ENCODE measurements around the gene PHF12.
A peak's percentile ranks its signal among the peaks of the same experiment; 100 is the strongest.
"Not testable (repeated sequence)": the region's sequence is repeated elsewhere in the genome, so short reads cannot be mapped to it uniquely, and the experiment has no call there.

Gene PHF12

DNA sequence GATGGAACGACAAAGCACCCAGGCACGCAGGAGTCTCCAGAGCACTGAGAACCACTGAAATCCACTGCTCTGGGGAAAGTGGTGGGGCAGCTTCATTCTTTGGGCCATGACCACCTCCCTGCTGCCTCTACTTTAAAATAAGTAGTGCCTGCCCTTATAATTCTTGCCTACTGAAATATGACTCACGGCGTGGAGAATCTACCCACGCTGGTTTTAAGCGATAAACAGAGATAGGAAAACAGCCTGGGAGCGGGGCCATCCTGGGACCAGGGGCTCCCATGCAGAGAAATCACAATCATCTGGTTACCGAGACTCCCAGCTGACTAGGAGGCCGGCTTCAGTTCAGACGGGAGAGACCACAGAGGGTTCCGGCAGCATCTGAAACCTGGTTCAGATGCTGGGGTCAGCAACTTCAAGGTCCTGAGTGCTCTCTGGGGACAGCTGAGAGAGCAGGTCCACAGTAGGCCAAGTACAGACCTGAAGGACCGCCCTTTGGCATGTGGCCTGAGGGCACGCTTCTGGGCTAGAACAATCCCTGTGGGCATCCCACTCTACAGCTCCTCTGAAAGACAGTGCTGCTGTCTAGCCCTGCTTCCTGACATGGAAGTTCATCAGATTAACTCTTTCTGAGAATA lies 39.8 kb downstream of the PHF12 start:
- H3K4me3 ChIP-seq (ENCODE audit: low read length) = no peak overlapping the region
- DNase-seq (ENCODE audit: low read depth, low spot score) = no peak

DNA sequence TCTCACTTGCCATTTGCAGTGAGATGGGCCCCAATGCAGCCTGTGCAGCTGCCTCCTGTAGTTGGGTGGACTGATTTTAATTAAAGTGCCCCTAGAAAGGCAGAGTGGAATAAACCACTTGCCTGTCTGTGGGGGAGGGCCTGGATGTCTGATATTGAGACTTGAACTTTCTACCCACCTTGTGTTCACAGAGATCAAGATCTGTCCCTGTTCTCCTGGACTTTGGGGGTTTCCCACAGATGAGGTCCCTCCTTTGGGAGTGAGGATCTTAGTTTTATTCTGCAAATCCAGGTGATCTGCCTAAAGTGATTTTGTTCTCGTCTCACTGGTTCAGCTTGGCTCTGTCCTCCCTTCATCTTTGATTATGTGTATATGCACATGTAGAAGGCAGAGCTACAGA lies 40.8 kb downstream of the PHF12 start:
- H3K4me3 ChIP-seq (ENCODE audit: low read length) = no peak overlapping the region
- no peak for DNase-seq (ENCODE audit: low read depth, low spot score)

DNA sequence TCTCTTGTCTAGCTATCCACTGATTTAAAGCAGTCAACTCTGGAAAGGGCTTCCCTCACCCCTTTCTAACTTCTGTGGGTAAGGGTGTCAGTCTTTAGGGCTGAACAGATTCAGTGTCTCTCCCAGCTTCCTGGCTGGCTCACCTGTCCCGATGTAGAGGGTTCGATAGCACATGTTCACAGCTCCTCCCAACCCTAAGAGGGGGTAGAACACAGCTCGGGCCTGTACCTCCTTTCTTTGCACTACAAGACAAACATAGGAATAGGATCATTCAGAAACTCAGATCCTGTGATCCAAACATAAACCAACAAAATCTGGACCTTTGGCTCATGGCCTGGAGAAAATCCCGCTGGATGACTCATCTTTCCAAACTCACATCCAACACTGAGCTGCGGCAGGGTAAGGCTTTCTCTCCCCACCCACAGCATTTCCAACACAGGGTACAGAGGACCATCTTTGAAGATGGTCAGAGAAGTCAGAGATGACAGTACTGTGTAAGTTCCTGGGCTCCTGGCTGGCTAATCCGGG lies 42.6 kb downstream of the PHF12 start:
- DNase-seq (ENCODE audit: low read depth, low spot score) = no peak
- H3K4me3 ChIP-seq (ENCODE audit: low read length) = no peak overlapping the region

DNA sequence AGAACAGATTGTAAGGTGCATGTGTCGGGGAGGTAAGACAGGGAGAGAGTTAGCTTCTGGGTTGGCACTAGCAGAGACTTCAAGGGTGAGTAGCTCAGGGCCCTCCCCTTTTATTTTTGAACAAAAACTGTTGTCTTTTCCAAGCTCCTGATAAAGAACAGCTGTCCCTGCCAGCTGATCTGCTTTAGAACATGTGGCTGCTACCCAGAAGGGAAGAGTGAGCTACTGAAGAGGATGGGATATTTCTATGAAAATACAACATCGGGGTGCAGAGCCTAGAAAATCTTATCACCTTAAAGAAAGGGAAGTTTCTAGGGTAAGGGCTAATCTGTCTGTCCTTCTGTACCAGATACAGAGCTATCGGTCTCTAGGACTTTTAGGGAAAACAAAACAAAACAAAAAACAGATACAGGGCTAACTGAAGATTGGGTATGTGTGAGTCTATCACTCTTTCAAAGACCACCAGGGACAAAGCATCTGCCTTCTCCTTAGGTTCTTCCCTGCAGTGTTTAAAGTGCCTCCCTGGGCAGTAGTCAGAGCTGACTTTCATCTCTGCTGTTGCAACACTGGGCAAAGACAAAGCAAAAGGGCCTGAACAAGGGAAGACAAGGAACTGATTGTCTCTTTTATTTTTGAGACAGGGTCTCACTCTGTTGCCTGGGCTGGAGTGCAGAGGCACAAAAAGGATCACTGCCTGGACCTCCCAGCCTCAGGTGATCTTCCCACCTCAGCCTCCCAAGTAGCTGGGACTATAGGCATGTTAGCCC lies 43.4 kb downstream of the PHF12 start:
- no peak for DNase-seq (ENCODE audit: low read depth, low spot score)
- no peak overlapping the region for H3K4me3 ChIP-seq (ENCODE audit: low read length)

DNA sequence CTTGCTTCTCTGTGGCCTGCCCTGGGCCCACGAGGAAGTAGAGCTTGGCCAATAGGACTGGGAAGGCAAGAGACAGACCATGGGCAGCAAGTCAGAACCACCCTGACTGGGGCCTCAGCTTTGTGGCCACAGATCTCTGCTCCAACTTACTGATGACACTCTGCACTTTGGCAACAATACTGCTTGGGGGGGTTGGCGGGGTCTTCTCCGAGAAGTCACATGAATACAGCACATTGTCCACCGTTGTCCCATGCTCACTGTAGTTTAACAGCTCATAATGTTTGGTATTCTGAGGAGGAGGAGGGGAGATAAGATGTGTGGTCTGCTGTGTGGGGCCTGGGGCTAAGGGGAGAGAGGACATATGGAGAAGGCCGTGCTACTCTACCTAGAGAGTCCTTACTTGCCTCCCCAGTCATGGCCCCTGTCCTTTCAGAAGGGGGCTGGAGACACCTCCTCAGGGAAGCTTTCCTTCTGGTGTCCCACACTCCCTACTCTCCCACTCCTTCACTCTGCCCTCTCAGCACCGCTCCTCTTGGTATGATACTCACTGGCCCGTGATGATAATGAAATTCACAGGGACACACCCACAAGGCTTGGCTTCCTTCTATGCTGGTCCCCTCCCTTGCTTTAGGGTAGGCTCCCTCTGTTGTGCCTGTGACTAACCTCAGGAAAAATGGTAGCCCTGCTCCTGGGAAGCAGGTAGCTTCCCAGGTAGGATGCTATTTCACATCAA lies 44.4 kb downstream of the PHF12 start:
- no peak for DNase-seq (ENCODE audit: low read depth, low spot score)
- H3K4me3 ChIP-seq (ENCODE audit: low read length) = no peak overlapping the region

DNA sequence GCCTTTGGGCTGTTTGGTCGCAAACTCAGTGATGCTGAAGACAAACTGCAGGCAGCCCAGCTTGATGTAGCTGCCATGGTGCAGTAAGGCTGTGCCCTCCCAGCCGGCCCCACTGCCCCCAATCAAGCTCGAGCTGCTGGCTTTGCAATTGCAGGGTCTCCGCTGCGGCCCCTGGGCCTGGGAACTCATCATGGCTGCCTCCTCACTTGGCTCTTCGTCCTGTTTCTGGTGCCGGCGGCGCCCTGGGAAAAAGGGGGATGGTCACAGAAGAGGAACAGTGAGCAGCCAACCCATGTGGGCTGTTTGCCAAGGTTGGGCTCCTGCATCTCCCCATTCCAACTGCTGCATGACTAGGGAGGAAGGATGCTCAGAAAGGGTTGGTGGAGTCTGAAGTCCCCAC lies 45.0 kb downstream of the PHF12 start:
- H3K4me3 ChIP-seq (ENCODE audit: low read length) = no peak overlapping the region
- no peak for DNase-seq (ENCODE audit: low read depth, low spot score)

DNA sequence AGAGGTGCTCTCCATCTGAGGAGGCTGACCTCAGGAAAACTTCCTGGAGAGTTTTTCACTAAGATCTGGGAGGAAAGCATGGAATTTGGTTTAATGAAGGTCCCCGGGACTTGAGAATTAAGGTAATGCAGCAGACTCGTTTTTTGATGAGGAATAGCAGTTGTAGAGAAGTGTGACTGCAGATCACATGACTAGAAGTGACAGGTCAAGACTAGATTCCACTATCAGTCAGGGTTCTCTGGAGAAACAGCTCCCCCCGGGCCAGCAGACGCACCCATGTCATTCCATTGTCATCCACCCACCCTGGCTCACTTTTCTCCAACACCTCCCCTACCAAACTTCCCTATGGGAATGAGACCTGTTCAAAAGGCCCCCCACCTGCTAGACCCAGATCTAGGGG lies 46.5 kb downstream of the PHF12 start:
- no peak for DNase-seq (ENCODE audit: low read depth, low spot score)
- no peak overlapping the region for H3K4me3 ChIP-seq (ENCODE audit: low read length)

DNA sequence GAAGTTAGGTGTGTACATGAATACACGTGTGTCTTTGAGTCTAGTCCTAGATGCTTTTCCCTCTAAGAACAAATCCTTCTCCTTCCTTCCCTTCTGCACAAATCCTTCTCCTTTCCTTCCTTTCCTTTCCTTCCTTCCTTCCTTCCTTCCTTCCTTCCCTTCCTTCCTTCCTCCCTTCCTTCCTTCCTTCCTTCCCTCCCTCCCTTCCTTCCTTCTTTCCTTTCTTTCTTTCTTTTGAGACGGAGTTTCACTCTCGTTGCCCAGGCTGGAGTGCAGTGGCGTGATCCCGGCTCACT lies 47.8 kb downstream of the PHF12 start:
- H3K4me3 ChIP-seq (ENCODE audit: low read length); DNase-seq (ENCODE audit: low read depth, low spot score): not testable (repeated sequence)

DNA sequence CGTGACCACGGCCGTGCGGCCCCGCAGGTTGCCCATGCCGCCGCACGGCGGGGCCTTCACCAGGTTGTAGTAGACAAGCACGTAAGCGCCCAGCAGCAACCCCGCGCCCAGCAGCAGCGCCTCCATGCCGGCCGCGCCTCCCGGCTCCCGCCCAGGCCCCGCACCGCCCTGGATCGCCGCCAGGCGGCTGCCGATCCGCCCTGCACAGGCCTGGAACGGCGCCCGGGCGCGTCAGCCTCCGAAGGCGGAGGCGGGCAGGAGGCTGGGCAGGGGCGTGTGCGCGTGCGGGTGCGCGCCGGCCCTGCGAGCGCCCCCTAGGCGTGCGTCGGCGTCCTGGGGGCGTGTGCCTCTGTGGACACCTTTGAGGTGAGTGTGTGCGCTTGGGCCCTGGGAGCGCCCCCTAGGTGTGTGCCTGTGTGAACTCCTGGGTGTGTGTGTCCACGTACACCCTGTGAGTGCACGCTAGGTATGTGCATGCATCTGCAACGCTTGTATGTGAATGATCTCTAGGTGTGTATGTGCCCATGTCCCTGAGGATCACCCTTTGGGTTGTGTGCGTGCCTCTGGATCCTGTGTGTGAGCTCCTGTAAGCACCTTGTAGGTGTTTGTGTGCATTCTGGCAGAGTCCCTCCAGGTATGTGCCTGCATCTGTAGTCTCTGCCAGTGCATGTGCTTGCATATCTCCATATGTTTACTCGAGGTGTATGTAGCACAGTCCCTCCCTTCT lies 48.3 kb downstream of the PHF12 start, which contains the start of gene DHRS13:
Gene DHRS13 (minus strand): TSS at position 261 of the 727 bp plus-strand sequence. CDS start 135 bp downstream, at position 126.
- DNase-seq (ENCODE audit: low read depth, low spot score) = peak; percentile 90
- H3K4me3 ChIP-seq (ENCODE audit: low read length) = peak within 1 kb of the TSS; percentile 79

DNA sequence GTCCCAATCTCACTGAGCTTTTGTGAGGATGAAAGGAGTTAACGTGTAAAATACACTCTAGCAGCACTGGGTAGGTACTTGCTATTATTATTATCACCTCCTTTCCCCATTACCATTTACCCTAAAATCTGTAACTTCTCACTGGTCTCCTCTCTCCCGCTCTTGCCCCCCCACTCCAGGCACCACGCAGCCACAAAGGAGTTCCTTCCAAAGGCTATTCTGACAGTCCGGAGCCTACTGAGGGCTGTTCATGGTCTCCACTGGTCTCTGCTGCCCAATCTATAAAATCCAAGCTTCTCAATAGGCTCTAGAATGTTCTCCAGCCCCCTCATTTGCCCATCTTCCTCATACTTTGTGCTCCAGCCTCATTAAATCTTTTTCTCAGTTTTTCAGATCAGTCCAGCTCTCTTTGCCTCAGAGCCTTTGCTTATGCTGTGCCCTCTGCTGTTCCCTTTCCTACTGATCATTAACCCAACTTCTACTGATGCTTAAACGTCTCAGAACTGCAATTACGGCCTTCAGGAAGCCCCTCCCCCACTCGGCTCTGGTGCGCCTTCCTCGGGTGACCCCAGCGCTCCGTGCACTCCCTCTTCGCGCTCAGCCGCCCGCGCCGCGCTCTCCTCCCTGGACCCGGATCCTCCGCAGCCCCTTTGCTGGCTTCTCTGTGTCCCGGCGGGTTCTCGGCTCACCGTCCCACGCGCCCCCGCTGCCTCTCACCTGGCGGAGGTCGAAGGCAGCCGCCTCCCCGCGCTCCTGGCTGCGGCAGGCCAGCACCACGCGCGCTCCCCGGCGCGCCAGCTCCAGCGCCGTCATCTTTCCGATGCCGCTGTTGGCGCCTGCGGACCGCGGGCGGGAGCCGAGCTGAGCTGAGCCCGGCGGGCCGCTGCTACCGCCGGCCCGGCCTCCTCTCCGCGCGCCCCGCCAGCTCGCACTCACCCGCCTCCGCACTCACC lies 49.2 kb downstream of the PHF12 start:
- DNase-seq (ENCODE audit: low read depth, low spot score) = peak; percentile 41
- peak overlapping the region; percentile 79 for H3K4me3 ChIP-seq (ENCODE audit: low read length)

DNA sequence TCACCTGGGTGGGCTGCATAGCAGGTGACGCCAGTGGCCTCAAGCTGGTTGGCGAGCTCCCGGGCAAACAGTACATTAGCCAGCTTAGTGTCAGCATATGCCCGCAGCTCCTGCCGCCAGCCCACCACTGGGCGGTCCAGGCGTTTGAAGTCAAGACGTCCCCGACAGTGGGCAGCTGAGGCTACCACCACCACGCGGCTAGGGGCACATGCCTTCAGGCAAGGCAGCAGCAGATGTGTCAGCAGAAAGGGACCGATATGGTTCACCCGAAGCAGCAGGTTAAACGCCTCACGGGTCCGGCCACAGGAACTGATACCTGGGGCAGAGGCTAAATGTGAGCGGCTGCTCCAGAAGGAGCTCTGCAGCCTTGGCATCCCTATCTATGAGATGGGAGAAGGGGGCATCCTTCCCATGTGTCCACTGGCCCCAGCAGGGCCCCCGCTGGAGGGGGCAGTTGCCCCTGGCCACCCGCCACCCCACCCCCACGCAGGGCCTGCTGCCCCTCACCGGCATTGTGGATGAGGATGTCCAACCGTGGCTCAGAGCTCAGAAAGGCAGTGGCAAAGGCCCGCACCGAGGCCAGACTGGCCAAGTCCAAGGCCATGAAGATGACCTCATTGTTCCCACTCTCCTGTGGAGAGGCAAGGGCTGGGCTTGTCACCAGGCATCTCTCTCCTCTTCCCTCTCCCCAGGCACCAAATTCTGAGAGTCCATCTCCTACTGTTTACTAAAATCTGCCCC lies 50.2 kb downstream of the PHF12 start:
- peak overlapping the region; percentile 79 for H3K4me3 ChIP-seq (ENCODE audit: low read length)
- DNase-seq (ENCODE audit: low read depth, low spot score) = no peak

DNA sequence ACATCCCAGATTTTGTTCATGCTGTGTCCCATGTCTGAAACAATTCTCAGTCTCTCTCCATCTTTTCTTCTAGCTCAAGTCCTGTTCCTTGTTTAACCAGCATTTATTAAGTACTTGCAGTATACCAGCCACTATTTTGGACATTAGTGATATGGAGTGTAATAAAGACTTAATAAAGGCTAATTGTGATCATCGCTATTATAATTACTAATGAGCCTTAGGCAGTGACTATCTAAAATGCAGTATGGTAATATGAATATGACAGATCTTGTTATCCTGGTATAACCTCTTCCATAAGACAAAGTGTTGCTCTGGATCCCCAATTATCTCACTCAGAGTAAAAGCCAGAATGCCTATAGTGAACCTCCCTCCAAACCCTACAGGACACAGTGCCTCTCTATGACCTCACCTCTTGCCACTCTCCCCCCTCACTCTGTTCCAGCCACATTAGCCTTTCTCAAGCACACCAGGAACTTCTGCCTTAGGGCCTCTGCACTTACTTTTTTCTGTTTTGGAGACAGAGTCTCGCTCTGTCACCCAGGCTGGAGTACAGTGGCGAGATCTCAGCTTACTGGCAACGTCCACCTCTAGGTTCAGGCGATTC lies 52.0 kb downstream of the PHF12 start:
- no peak overlapping the region for H3K4me3 ChIP-seq (ENCODE audit: low read length)
- no peak for DNase-seq (ENCODE audit: low read depth, low spot score)

DNA sequence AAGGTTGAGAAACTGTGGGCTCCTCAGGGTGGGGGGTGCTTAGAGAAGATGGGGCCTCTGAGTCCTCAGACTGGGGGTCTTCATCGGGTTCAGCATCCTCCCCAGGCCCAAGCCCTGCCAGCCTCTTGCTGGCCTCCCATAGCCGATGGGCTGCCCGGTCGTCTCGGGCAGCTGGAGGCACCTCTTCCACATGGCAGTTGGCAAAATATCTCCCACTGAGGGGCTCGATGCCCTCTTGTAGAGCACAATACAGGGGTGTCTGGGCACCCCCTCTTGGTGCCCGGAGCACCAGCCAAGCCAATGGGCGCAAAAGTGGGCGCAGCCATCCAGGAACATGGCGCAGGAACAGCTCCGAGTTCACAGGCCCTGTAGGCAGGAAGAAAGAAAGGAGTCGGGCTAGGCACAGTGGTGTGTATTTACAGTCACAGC lies 52.8 kb downstream of the PHF12 start:
- no peak overlapping the region for H3K4me3 ChIP-seq (ENCODE audit: low read length)
- no peak for DNase-seq (ENCODE audit: low read depth, low spot score)

DNA sequence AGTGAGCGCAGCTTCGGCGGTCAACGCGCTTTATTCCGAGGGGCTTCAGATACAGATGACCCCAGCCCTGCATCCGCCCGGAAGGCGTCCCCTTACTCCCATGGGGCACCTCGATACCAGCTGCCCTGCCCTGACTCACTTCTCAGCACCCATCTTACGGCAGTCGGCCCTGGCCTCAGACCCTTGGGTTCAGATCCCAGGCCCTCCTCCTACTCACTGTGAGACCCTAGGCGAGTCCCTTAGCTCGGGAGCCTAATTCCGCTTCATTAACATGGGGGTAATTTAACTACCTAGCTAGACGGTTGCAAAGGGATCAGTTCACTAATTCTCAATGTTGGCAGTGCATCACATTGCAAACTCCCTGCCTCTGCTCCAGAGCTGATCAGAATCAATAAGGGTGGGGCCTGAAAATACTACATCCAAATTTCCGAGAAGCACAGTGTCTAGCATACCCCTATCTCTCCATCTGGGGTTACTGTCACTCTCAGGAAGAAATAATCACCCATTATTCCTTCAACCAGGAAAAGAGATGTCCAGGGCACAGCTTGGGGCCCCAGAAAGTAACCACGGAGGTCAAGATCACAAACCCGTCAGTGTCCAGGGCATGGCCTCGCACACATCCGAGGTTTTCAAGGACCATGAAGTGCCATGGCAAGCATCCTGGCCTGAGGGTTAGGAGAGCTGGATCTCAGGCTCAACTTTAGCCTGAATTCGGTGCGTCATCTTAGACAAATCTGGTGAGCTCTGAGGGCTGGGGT lies 53.4 kb downstream of the PHF12 start:
- no peak for DNase-seq (ENCODE audit: low read depth, low spot score)
- H3K4me3 ChIP-seq (ENCODE audit: low read length) = peak overlapping the region; percentile 77

DNA sequence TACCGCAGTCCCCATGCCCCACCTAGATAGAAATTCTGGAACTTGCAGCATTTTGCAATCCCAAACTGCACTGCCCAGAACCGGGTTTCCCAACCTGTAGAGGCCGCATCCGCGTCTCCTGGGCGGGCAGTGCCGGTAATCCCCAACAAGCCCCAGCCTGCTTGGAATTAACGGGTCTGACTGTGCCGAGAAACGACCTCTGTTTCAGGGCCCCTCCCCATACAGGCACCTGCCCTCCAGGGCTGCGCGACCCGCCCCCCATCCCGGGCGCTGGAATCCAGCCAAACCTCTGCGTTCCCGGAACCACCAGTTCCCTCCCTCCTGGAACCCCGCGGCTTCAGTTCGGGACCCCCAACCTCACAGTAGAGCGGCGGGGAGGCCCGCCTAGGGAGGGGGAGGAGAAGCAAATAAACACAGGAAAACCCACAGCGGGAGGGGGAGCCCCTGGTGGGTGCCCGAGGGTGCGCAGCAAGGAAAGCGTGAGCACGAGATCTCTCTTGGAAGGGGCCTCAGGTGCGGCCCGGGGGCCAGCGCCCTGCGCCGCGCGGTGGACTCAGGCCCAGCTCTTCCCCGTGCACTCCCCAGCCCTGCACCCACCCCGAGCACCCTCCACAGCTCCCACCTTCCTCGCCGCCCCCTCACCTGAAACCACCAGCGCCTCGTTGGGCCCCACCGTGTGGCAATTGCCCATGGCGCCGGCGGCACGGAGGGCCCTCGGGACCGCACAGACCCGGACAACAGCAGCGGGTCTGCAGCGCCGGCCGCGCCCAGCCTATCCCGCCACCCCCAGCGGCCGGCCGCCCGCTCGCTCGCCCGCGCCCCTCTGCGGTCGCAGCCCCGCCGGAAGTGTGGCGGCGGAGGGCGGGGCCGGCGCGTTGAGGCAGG lies 54.2 kb downstream of the PHF12 start, which contains the start of gene FLOT2:
Gene FLOT2 (minus strand): TSS at position 850 of the 885 bp plus-strand sequence. CDS start 159 bp downstream, at position 691.
- peak within 1 kb of the TSS; percentile 77 for H3K4me3 ChIP-seq (ENCODE audit: low read length)
- DNase-seq (ENCODE audit: low read depth, low spot score) = peak; percentile 34

DNA sequence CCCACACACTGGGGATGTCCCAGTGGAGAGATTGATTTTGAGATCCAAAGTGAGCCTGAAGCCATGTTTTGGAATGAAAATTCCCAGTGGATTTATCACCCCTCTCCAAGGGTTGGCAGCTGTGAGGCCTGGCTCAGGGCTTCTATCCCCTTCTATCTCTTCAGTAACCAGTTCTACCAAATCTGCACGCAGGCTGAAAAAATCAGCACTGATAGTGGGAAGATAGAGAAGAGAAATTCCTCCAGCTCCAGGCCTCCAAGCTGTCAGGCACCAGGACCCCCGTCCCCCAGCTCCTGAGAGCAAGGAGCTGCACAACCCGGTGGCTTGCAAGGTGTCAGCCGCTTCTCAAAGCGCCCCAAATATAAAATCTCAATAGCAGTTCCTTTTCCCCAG lies 54.8 kb downstream of the PHF12 start:
- peak overlapping the region; percentile 77 for H3K4me3 ChIP-seq (ENCODE audit: low read length)
- no peak for DNase-seq (ENCODE audit: low read depth, low spot score)

All from Jurkat, Clone E6-1 (cell line).